Caco-2 (cell line): ENCODE measurements around the gene CXADR. TPM values are rescaled to one million over a fixed set of nuclear protein-coding genes. Genes with fewer than 3 reads are reported as not detected.

Source experiments
- BruUV-seq: library from RNA; stranded (reverse); fragments of 400-500 nt; replicated peaks from 2 replicates; lab custom pipeline; 2021; lab: Mats Ljungman, UMichigan
- CTCF ChIA-PET: fragments of 300-600 bp; sonication (Branson Sonifier 250); formaldehyde crosslinking; loops from one replicate; lab custom pipeline; 2022; ENCODE audit warnings: antibody characterized with exemption; lab: Charles Lee
- POLR2A ChIA-PET: fragments of 300-600 bp; sonication (Branson Sonifier 250); formaldehyde crosslinking; loops from one replicate; lab custom pipeline; 2022; ENCODE audit warnings: antibody characterized with exemption; lab: Charles Lee
- DNase-seq, 2 experiments: peaks; one replicate each; pipeline versions ENCODE4 v3.0.0 to v3.0.0-alpha.2; 2020 to 2022
- H3K27me3 ChIP-seq: replicated peaks from 2 replicates; pipeline ENCODE4 v1.6.0; 2011; ENCODE audit warnings: low read length; ENCODE audit not compliant: control insufficient read depth, insufficient read depth
- H3K36me3 ChIP-seq: 2 replicates; pipeline ENCODE4 v1.5.1; 2011; ENCODE audit warnings: low read length; ENCODE audit not compliant: control insufficient read depth, insufficient read depth
- H3K4me1 ChIP-seq: fragments of 250-450 bp; sonication (Bioruptor Pico); 2 replicates; pipeline ENCODE4 v1.5.1; 2020; ENCODE audit warnings: mild to moderate bottlenecking
- H3K4me3 ChIP-seq: 2 replicates; pipeline ENCODE4 v1.5.1; 2011; ENCODE audit warnings: low read depth, mild to moderate bottlenecking, control low read depth, low read length
- H3K9me3 ChIP-seq: fragments of 250-450 bp; sonication (Bioruptor Pico); 2 replicates; pipeline ENCODE4 v1.5.1; 2020; ENCODE audit warnings: mild to moderate bottlenecking, moderate library complexity
- H3K27ac Mint-ChIP-seq: one replicate; pipeline ENCODE4 v1.8.0; 2022; ENCODE audit warnings: mixed read lengths; ENCODE audit not compliant: unreplicated experiment
- H3K27me3 Mint-ChIP-seq: one replicate; pipeline ENCODE4 v1.8.0; 2022; ENCODE audit warnings: mixed read lengths; ENCODE audit not compliant: insufficient read depth, unreplicated experiment
- H3K36me3 Mint-ChIP-seq: one replicate; pipeline ENCODE4 v1.8.0; 2022; ENCODE audit warnings: mild to moderate bottlenecking, mixed read lengths; ENCODE audit not compliant: insufficient read depth, unreplicated experiment
- H3K4me1 Mint-ChIP-seq: one replicate; pipeline ENCODE4 v1.8.0; 2022; ENCODE audit warnings: low read depth, mixed read lengths; ENCODE audit not compliant: unreplicated experiment
- H3K4me3 Mint-ChIP-seq: one replicate; pipeline ENCODE4 v1.8.0; 2022; ENCODE audit warnings: mild to moderate bottlenecking, moderate library complexity, mixed read lengths; ENCODE audit not compliant: unreplicated experiment
- H3K9me3 Mint-ChIP-seq: one replicate; pipeline ENCODE4 v1.8.0; 2022; ENCODE audit warnings: mixed read lengths; ENCODE audit not compliant: unreplicated experiment
- intact Hi-C: fragments of 100-400 bp; cut with micrococcal nuclease; formaldehyde crosslinking; loops from one replicate; pipeline ENCODE4 v1.10.0; 2022; ENCODE audit not compliant: unreplicated experiment
- total RNA-seq: library from RNA; stranded (reverse); gene quantifications from 2 replicates; pipeline ENCODE4 v1.2.3, GENCODE V29; 2022
- TF ChIP-seq, protein P1 (sequence below), 2 experiments: fragments of 200-600 bp in 1 of 2; IDR thresholded peaks; 1 replicate in 1 of 2; 2 replicates in 1 of 2; pipeline versions ENCODE4 v1.5.1 to v1.8.0; 2011 to 2022; ENCODE audit warnings: antibody characterized with exemption in 1 of 2, control low read depth in 1 of 2, inconsistent platforms in 1 of 2, low read depth in 1 of 2, low read length in 1 of 2, mild to moderate bottlenecking in 1 of 2, moderate library complexity in 1 of 2; ENCODE audit not compliant: insufficient read depth in 1 of 2, severe bottlenecking in 1 of 2, unreplicated experiment in 1 of 2

CXADR gene
- total RNA-seq, 1 experiment from 2014 or later: 102 TPM

- no peaks in the 10 kb centered on the region for H3K9me3 ChIP-seq
- H3K27ac Mint-ChIP-seq: peak overlapping the region; percentile 99
- H3K9me3 Mint-ChIP-seq: no peaks in the 10 kb centered on the region
- H3K27me3 ChIP-seq: no peaks in the 10 kb centered on the region
- intact Hi-C loops: loop anchor here (5.0 kb wide), 1 partner anchor 51 kb away; no protein-coding TSS in a partner anchor
- ChIA-PET POLR2A (no interaction called here), CTCF (interaction anchor here (0.6 to 1.7 kb wide), 2 partner anchors 224 to 315 kb away, joined by 3 to 6 read pairs; no protein-coding TSS in a partner anchor)
- H3K4me3 ChIP-seq: peak overlapping the region; percentile 90
- DNase-seq: no peak
- 0 out of 2 replicates have a peak, but pooled peaks cover 8% of the 10 kb centered on the region for H3K4me1 ChIP-seq
- TF ChIP-seq, protein P1, sequence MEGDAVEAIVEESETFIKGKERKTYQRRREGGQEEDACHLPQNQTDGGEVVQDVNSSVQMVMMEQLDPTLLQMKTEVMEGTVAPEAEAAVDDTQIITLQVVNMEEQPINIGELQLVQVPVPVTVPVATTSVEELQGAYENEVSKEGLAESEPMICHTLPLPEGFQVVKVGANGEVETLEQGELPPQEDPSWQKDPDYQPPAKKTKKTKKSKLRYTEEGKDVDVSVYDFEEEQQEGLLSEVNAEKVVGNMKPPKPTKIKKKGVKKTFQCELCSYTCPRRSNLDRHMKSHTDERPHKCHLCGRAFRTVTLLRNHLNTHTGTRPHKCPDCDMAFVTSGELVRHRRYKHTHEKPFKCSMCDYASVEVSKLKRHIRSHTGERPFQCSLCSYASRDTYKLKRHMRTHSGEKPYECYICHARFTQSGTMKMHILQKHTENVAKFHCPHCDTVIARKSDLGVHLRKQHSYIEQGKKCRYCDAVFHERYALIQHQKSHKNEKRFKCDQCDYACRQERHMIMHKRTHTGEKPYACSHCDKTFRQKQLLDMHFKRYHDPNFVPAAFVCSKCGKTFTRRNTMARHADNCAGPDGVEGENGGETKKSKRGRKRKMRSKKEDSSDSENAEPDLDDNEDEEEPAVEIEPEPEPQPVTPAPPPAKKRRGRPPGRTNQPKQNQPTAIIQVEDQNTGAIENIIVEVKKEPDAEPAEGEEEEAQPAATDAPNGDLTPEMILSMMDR (IDR thresholded peaks at IDR 0.05; ENCODE audit: insufficient read depth in 1 of 2, low read depth in 1 of 2, low read length in 1 of 2, severe bottlenecking in 1 of 2, unreplicated experiment in 1 of 2): no peak
- peaks cover 40% of the 10 kb centered on the region for H3K36me3 Mint-ChIP-seq
- H3K27me3 Mint-ChIP-seq: no peaks in the 10 kb centered on the region
- BruUV-seq: no TSS peak
- H3K4me1 Mint-ChIP-seq: no peaks in the 10 kb centered on the region
- no peaks in the 10 kb centered on the region for H3K36me3 ChIP-seq
- H3K4me3 Mint-ChIP-seq: peak overlapping the region; percentile 95
Measured at GRCh38 chr21:17610911-17611310, 98.1 kb downstream of the CXADR start.

DNA sequence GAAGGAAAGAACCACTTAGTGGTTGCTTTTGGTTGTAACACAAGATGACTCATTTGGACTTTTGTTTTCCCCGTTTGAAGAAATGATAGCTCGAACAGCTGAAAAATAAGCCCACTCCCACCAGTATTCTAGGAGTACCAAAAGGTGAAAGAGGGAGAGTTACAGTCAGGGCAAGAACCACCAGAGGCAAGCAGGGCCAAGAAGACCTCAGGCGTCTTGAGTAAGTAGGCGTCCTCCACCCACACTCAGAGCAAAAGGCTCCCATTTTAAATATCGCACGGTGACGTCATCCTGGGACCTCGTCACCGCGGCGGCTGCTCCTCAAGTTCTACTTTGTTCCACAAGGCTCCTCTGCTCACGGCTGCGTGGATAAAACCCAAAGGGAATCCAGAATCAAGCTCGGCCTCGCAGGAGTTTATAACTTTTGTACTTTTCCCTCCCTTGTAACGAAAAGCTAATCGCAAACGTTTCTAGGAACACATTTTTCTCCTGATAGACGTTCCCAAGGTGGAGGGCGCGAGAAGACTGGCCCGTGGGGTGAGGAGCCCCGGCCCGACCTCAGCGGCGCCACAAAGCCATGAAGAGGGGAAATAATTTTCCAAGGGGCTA is 98.7 kb downstream of the CXADR start:
- Mint-ChIP-seq H3K4me1 (no peaks in the 10 kb centered on the region), H3K27ac (peak overlapping the region; percentile 99), H3K36me3 (peaks cover 40% of the 10 kb centered on the region), H3K9me3 (no peaks in the 10 kb centered on the region), H3K4me3 (peak overlapping the region; percentile 95), H3K27me3 (no peaks in the 10 kb centered on the region)
- POLR2A ChIA-PET: interaction anchor here (0.7 kb wide), 1 partner anchor 13 kb away, joined by 5 read pairs; no protein-coding TSS in a partner anchor
- intact Hi-C loops: loop anchor here (5.0 kb wide), 1 partner anchor 51 kb away; no protein-coding TSS in a partner anchor
- DNase-seq: peak; percentile 77 to 80
- Histone ChIP-seq H3K36me3 (no peaks in the 10 kb centered on the region), H3K27me3 (no peaks in the 10 kb centered on the region), H3K4me1 (0 out of 2 replicates have a peak, but pooled peaks cover 8% of the 10 kb centered on the region), H3K9me3 (no peaks in the 10 kb centered on the region), H3K4me3 (peak overlapping the region; percentile 90)
- CTCF ChIA-PET: interaction anchor here (1.7 kb wide), 1 partner anchor 225 kb away, joined by 6 read pairs; no protein-coding TSS in a partner anchor
- TF ChIP-seq, protein P1 (IDR thresholded peaks at IDR 0.05; ENCODE audit: insufficient read depth in 1 of 2, low read depth in 1 of 2, low read length in 1 of 2, severe bottlenecking in 1 of 2, unreplicated experiment in 1 of 2): no peak
- BruUV-seq: no TSS peak

DNA sequence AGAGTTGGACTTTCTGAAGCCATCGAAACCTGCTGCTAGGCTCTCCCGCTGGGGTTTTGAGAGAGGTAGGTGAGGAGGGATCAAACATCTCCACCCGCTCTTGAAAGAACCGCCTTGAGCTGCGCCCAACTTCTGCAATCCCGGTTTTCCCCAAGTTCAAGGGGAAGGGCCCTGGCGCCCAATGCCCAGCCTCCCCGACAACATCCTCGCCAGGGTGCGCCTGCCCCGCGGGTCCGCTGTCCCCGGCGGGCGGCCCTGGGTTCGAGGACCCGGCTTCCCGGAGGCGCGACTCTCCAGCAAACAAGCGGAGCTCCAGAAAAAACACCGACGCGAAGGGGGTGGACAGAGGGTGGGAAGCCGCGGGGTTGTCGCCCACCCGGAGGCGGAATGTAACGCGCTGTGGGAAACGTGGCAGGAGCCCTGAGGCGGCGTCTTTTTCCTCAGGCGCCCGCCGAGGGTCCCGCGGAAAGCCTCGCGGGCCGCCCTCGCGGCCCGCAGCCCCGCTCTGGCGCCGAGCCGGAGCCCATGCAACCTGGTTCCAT is 99.3 kb downstream of the CXADR start:
- H3K27me3 Mint-ChIP-seq: no peaks in the 10 kb centered on the region
- Histone ChIP-seq H3K9me3 (no peaks in the 10 kb centered on the region), H3K4me1 (0 out of 2 replicates have a peak, but pooled peaks cover 8% of the 10 kb centered on the region), H3K36me3 (no peaks in the 10 kb centered on the region), H3K4me3 (peak overlapping the region; percentile 90), H3K27me3 (no peaks in the 10 kb centered on the region)
- H3K4me3 Mint-ChIP-seq: peak overlapping the region; percentile 95
- peak; percentile 33 to 35 for DNase-seq
- TF ChIP-seq, protein P1 (IDR thresholded peaks at IDR 0.05; ENCODE audit: insufficient read depth in 1 of 2, low read depth in 1 of 2, low read length in 1 of 2, severe bottlenecking in 1 of 2, unreplicated experiment in 1 of 2): no peak
- H3K27ac Mint-ChIP-seq: peak overlapping the region; percentile 99
- H3K9me3 Mint-ChIP-seq: no peaks in the 10 kb centered on the region
- POLR2A ChIA-PET: interaction anchor here (0.7 kb wide), 1 partner anchor 13 kb away, joined by 5 read pairs; no protein-coding TSS in a partner anchor
- no peaks in the 10 kb centered on the region for H3K4me1 Mint-ChIP-seq
- TSS peak; percentile 94 for BruUV-seq
- CTCF ChIA-PET: no interaction called here
- H3K36me3 Mint-ChIP-seq: peaks cover 37% of the 10 kb centered on the region
- intact Hi-C loops: loop anchor here (5.0 kb wide), 1 partner anchor 50 kb away; no protein-coding TSS in a partner anchor
